ENCODE measurements around the gene SESN1. TPM values are rescaled to one million over a fixed set of nuclear protein-coding genes. Genes with fewer than 3 reads are reported as not detected.

Gene SESN1
- total and polyA plus RNA-seq, 9 of the 15 experiments (the other 6 are each of a cell fraction or from before 2014, with no cell fraction given) = 3.1 to 13.0 (median 7.4) TPM

DNA sequence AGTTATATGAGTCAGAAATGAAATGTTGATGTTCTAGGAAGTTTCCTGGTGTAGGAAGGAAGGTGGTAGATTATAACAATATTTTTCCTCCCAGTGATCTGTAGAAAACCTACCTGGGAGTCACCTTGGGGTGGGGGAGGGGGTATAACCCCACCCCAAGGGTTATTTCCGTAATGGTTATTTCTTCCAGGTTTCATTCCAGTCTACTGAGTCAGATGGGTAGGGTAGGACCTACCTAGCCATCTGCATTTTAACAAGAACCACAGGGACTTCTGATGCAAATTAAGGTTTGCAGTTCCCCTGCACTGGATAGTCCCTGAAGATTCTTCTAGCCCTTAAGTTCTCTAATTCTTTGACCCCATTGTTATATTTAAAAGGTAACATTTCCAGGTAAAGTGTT, 157.5 kb downstream of the SESN1 start:
- Histone ChIP-seq H3K27me3 (ENCODE audit: control insufficient read depth in 2 of 2, insufficient read depth in 2 of 2, low read length in 2 of 2) (0 out of 5 replicates have a peak, but pooled peaks cover 0 to 4% of the 10 kb centered on the region in 2 experiments), H3K9me1 (ENCODE audit: control insufficient read depth, insufficient read depth, low read length) (no peaks in the 10 kb centered on the region), H3K4me1 (replicated peaks in 1 of 2; ENCODE audit: control insufficient read depth in 2 of 2, insufficient read depth in 2 of 2, low read length in 2 of 2) (no peaks in the 10 kb centered on the region; a peak in 1 of 5 replicates), H3K36me3 (ENCODE audit: control insufficient read depth, insufficient read depth, low read length) (no peaks in the 10 kb centered on the region), H3K4me3 (no peak overlapping the region), H3K27ac (ENCODE audit: extremely low read depth, low read depth, low read length) (no peak overlapping the region), H3K9me3 (replicated peaks; ENCODE audit: control insufficient read depth, insufficient read depth, low read depth, low read length) (no peaks in the 10 kb centered on the region), H3K79me2 (ENCODE audit: control insufficient read depth, insufficient read depth, low read length) (no peaks in the 10 kb centered on the region), H2AFZ (ENCODE audit: low read depth, low read length) (no peak overlapping the region), H3K9ac (ENCODE audit: insufficient read depth in 1 of 2, low read depth in 2 of 2, low read length in 2 of 2) (no peak overlapping the region), H4K20me1 (replicated peaks; ENCODE audit: control insufficient read depth, insufficient read depth, low read length) (no peaks in the 10 kb centered on the region), H3K4me2 (ENCODE audit: insufficient read depth, low read length) (no peak overlapping the region)
- no TSS peak for BruUV-seq (replicated peaks)
- POLR2A ChIA-PET = interaction anchor here (0.6 kb wide), 1 partner anchor 67 kb away, joined by 3 read pairs; no protein-coding TSS in a partner anchor
- DNase-seq (ENCODE audit: extremely low read depth in 1 of 4, low spot score in 3 of 4) (no peak), ATAC-seq (no peak), FAIRE-seq (no peak)
- intact Hi-C loops (cut with micrococcal nuclease) (no loop called here), in situ Hi-C loops (cut with MboI) (no loop called here)
- CTCF ChIA-PET (ENCODE audit: low intra/inter-chr PET ratio) = no interaction called here
- TF ChIP-seq MCM7 (IDR thresholded peaks at IDR 0.05) (no peak), HDAC6 (IDR thresholded peaks at IDR 0.05; ENCODE audit: low read depth, low read length) (no peak), CBFA2T3 (IDR thresholded peaks at IDR 0.05) (no peak), BRD9 (IDR thresholded peaks at IDR 0.05; ENCODE audit: low read depth, partially characterized antibody) (no peak), SRF (CRISPR knock-in tag; IDR thresholded peaks at IDR 0.05) (no peak)
- TF ChIP-seq, protein P1, sequence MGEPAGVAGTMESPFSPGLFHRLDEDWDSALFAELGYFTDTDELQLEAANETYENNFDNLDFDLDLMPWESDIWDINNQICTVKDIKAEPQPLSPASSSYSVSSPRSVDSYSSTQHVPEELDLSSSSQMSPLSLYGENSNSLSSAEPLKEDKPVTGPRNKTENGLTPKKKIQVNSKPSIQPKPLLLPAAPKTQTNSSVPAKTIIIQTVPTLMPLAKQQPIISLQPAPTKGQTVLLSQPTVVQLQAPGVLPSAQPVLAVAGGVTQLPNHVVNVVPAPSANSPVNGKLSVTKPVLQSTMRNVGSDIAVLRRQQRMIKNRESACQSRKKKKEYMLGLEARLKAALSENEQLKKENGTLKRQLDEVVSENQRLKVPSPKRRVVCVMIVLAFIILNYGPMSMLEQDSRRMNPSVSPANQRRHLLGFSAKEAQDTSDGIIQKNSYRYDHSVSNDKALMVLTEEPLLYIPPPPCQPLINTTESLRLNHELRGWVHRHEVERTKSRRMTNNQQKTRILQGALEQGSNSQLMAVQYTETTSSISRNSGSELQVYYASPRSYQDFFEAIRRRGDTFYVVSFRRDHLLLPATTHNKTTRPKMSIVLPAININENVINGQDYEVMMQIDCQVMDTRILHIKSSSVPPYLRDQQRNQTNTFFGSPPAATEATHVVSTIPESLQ (CRISPR knock-in tag; IDR thresholded peaks at IDR 0.05) = no peak
- WGBS (ENCODE audit: insufficient coverage, low coverage, missing lambda C conversion rate) = 42% methylated on average over 1 of the region's 1 CpG

Small RNA genes lying within 50 kb of the gene (small RNA-seq; reads per million reads assigned to genes)
- gene RNU6-653P = not detected

Other genes starting within 250 kb of the SESN1 start
- 0.14 and 0.69 TPM in 2 replicates for gene ARMC2, start 246.4 kb downstream of the SESN1 start, total RNA-seq (2014; rRNA removed)
- gene ARMC2, start 246.4 kb downstream of the SESN1 start, total RNA-seq (2014; rRNA removed; fragmentation: Illumina TruSeq; extraction: Trizol) = 1.7 and 2.4 TPM in 2 replicates
- gene ARMC2, start 246.4 kb downstream of the SESN1 start, total RNA-seq (2015; rRNA removed; fragmentation: Illumina TruSeq; extraction: Trizol) = 1.2 and 1.6 TPM in 2 replicates
- gene ARMC2, start 246.4 kb downstream of the SESN1 start, total RNA-seq (2021) = 0.82 and 1.7 TPM in 2 replicates
- 2.9 and 3.6 TPM in 2 replicates for gene ARMC2, start 246.4 kb downstream of the SESN1 start, polyA plus RNA-seq (2011; rRNA removed)
- 2.0 and 3.0 TPM in 2 replicates for gene ARMC2, start 246.4 kb downstream of the SESN1 start, polyA plus RNA-seq (2014; fragmentation: Illumina TruSeq; extraction: Trizol)
- gene ARMC2, start 246.4 kb downstream of the SESN1 start, polyA plus RNA-seq (2014; fragmentation: Nextera tagmentation; extraction: Ambion mirVana) = under 1 TPM; 0.39 to 0.71 TPM
- gene ARMC2, start 246.4 kb downstream of the SESN1 start, polyA plus RNA-seq (2014; rRNA removed) = 0.37 and 0.69 TPM in 2 replicates
- 51.0 and 58.0 TPM in 2 replicates for gene CEP57L1, start 661 bp upstream of the SESN1 start, total RNA-seq (2014; rRNA removed)
- gene CEP57L1, start 661 bp upstream of the SESN1 start, total RNA-seq (2014; rRNA removed; fragmentation: Illumina TruSeq; extraction: Trizol) = 80.0 and 85.7 TPM in 2 replicates
- gene CEP57L1, start 661 bp upstream of the SESN1 start, total RNA-seq (2015; rRNA removed; fragmentation: Illumina TruSeq; extraction: Trizol) = 70.6 and 79.7 TPM in 2 replicates
- gene CEP57L1, start 661 bp upstream of the SESN1 start, total RNA-seq (2021) = 41.8 and 42.4 TPM in 2 replicates
- gene CEP57L1, start 661 bp upstream of the SESN1 start, polyA plus RNA-seq (2011; rRNA removed) = 49.9 and 60.7 TPM in 2 replicates
- 52.1 and 61.8 TPM in 2 replicates for gene CEP57L1, start 661 bp upstream of the SESN1 start, polyA plus RNA-seq (2014; fragmentation: Illumina TruSeq; extraction: Trizol)
- gene CEP57L1, start 661 bp upstream of the SESN1 start, polyA plus RNA-seq (2014; fragmentation: Nextera tagmentation; extraction: Ambion mirVana) = 10 to 100 TPM; 70.0 to 88.6 TPM
- 39.4 and 49.7 TPM in 2 replicates for gene CEP57L1, start 661 bp upstream of the SESN1 start, polyA plus RNA-seq (2014; rRNA removed)